Epithelial cell of proximal tubule (primary cell): Measurements from ENCODE around the gene RALGDS. TPM values are rescaled to one million over a fixed set of nuclear protein-coding genes. Genes with fewer than 3 reads are reported as not detected.
"Not testable (repeated sequence)": the region's sequence is repeated elsewhere in the genome, so short reads cannot be mapped to it uniquely, and the experiment has no call there.

Source experiments
- DNase-seq: peaks from one replicate; pipeline ENCODE4 v3.0.0-alpha.2; 2011; ENCODE audit warnings: low read depth
- H3K4me3 ChIP-seq: 2 replicates; pipeline ENCODE4 v1.5.1; 2011; ENCODE audit warnings: low read depth, mild to moderate bottlenecking, low read length
- total RNA-seq: library from RNA; depleted of rRNA; stranded (reverse); fragments of >200 nt; gene quantifications from 2 replicates; pipeline ENCODE4 v1.2.3, GENCODE V29; 2015
- TF ChIP-seq, protein P1 (sequence below): conservative IDR thresholded peaks from 2 replicates; pipeline ENCODE4 v1.5.1; 2012; ENCODE audit warnings: low read depth, mild to moderate bottlenecking, low read length

The RALGDS gene
- total RNA-seq, 1 donor from 2014 or later: 39.0 TPM

GRCh38 chr9:133064241-133065069 lies 56.6 kb downstream of the RALGDS start:
- DNase-seq: no peak
- TF ChIP-seq, protein P1, sequence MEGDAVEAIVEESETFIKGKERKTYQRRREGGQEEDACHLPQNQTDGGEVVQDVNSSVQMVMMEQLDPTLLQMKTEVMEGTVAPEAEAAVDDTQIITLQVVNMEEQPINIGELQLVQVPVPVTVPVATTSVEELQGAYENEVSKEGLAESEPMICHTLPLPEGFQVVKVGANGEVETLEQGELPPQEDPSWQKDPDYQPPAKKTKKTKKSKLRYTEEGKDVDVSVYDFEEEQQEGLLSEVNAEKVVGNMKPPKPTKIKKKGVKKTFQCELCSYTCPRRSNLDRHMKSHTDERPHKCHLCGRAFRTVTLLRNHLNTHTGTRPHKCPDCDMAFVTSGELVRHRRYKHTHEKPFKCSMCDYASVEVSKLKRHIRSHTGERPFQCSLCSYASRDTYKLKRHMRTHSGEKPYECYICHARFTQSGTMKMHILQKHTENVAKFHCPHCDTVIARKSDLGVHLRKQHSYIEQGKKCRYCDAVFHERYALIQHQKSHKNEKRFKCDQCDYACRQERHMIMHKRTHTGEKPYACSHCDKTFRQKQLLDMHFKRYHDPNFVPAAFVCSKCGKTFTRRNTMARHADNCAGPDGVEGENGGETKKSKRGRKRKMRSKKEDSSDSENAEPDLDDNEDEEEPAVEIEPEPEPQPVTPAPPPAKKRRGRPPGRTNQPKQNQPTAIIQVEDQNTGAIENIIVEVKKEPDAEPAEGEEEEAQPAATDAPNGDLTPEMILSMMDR: no peak
- no peak overlapping the region for H3K4me3 ChIP-seq

GRCh38 chr9:133063500-133064231 lies 57.4 kb downstream of the RALGDS start:
- DNase-seq: no peak
- H3K4me3 ChIP-seq: no peak overlapping the region
- TF ChIP-seq, protein P1: no peak

DNA sequence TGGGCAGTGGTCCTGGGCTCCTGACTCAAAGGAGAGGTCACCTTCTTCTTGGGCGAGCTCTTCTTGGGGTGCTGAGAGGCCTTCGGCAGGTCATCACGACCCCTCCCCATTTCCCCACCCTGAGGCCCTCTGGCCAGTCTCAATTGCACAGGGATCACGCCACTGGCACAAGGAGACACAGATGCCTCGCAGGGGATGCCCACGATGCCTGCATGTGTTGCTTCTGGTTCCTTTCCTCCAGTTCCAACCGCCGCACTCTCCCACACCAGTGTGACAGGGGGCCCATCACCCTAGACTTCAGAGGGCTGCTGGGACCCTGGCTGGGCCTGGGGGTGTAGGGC lies 57.9 kb downstream of the RALGDS start:
- DNase-seq: no peak
- H3K4me3 ChIP-seq: no peak overlapping the region
- TF ChIP-seq, protein P1: no peak

DNA sequence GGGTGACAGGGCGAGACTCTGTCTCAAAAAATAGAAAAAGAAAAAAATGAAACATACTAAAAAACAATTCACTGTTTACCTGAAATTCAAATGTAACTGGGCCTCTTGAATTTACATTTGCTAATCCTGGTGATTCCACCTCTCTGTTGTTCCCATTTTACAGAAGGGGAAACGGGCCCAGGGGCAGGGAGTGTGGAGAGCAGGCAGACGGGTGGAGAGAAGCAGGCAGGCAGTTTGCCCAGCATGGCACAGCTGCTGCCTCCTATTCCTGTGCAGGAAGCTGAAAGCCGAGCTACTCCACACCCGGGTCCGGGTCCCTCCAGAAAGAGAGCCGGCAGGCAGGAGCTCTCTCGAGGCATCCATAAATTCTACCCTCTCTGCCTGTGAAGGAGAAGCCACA lies 58.5 kb downstream of the RALGDS start:
- not testable (repeated sequence) for H3K4me3 ChIP-seq, DNase-seq

- not testable (repeated sequence) for H3K4me3 ChIP-seq, DNase-seq
Observed at GRCh38 chr9:133061764-133062145, 59.3 kb downstream of the RALGDS start, which contains the start of gene CEL. CEL (plus strand) TSS chr9:133061981; CDS start chr9:133062003, 22 bp downstream.

- not testable (repeated sequence) for DNase-seq
Observed at GRCh38 chr9:133061019-133061763, 59.8 kb downstream of the RALGDS start.

DNA sequence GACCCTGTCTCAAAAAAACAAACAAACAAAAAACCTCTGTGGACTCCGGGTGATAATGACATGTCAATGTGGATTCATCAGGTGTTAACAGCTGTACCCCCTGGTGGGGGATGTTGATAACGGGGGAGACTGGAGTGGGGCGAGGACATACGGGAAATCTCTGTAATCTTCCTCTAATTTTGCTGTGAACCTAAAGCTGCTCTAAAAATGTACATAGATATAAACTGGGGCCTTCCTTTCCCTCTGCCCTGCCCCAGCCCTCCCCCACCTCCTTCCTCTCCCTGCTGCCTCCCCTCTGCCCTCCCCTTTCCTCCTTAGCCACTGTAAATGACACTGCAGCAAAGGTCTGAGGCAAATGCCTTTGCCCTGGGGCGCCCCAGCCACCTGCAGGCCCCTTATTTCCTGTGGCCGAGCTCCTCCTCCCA lies 60.6 kb downstream of the RALGDS start:
- TF ChIP-seq, protein P1: no peak
- no peak overlapping the region for H3K4me3 ChIP-seq
- no peak for DNase-seq

More at GRCh38 chr9:133061019-133061763, 59.8 kb downstream of the RALGDS start:
- H3K4me3 ChIP-seq: not testable (repeated sequence)

DNA sequence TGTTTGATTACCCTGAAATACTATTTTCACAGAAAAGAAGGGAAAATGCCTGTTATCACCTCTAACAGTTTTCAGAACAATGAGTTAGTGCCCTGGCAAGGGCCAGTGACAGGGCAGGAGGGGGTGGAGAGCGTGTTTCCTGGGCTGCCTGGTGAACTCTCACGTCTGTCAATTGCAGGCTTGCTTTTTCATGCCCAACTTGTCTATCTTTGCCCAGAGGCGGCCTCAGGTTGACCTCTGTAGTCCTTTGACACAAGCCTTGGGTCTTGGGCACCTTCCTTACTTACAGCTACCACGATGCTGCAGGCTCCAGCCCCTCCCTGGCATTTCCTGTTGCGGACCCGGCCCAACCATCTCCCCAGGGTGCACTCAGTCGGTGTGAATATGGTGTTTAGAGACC lies 61.4 kb downstream of the RALGDS start:
- no peak overlapping the region for H3K4me3 ChIP-seq
- DNase-seq: no peak
- TF ChIP-seq, protein P1: no peak
